ENCODE data around the gene ACADVL. TPM values are rescaled to one million over a fixed set of nuclear protein-coding genes. Genes with fewer than 3 reads are reported as not detected.

ACADVL gene
- total RNA-seq, 1 experiment from 2014 or later: 349 TPM

Other genes starting within 250 kb of the ACADVL start
- gene ALOX12, start 223.9 kb upstream of the ACADVL start, total RNA-seq (2014; rRNA removed; shearing (Covaris generic)): not detected in 2 replicates
- 220 and 249 TPM in 2 replicates for gene RNASEK, start 207.3 kb upstream of the ACADVL start, total RNA-seq (2014; rRNA removed; shearing (Covaris generic))
- gene BCL6B, start 196.9 kb upstream of the ACADVL start, total RNA-seq (2014; rRNA removed; shearing (Covaris generic)): 0.07 TPM in 1 of 2 replicates, not detected in the other
- gene SLC16A13, start 183.9 kb upstream of the ACADVL start, total RNA-seq (2014; rRNA removed; shearing (Covaris generic)): 0.74 and 1.9 TPM in 2 replicates
- gene SLC16A11, start 175.8 kb upstream of the ACADVL start, total RNA-seq (2014; rRNA removed; shearing (Covaris generic)): not detected in 2 replicates
- gene CLEC10A, start 139.7 kb upstream of the ACADVL start, total RNA-seq (2014; rRNA removed; shearing (Covaris generic)): not detected in 2 replicates
- not detected in 2 replicates for gene ASGR2, start 105.1 kb upstream of the ACADVL start, total RNA-seq (2014; rRNA removed; shearing (Covaris generic))
- 0.86 and 0.98 TPM in 2 replicates for gene ASGR1, start 40.6 kb upstream of the ACADVL start, total RNA-seq (2014; rRNA removed; shearing (Covaris generic))
- 7.2 and 7.3 TPM in 2 replicates for gene DLG4, start 102 bp upstream of the ACADVL start, total RNA-seq (2014; rRNA removed; shearing (Covaris generic))
- gene DVL2, start 14.6 kb downstream of the ACADVL start, total RNA-seq (2014; rRNA removed; shearing (Covaris generic)): 65.1 and 82.4 TPM in 2 replicates
- gene PHF23, start 19.5 kb downstream of the ACADVL start, total RNA-seq (2014; rRNA removed; shearing (Covaris generic)): 59.5 and 75.3 TPM in 2 replicates
- 144 and 238 TPM in 2 replicates for gene GABARAP, start 22.5 kb downstream of the ACADVL start, total RNA-seq (2014; rRNA removed; shearing (Covaris generic))
- 34.2 and 36.9 TPM in 2 replicates for gene CTDNEP1, start 31.8 kb downstream of the ACADVL start, total RNA-seq (2014; rRNA removed; shearing (Covaris generic))
- gene ELP5, start 32.3 kb downstream of the ACADVL start, total RNA-seq (2014; rRNA removed; shearing (Covaris generic)): 102 and 104 TPM in 2 replicates
- gene CLDN7, start 42.5 kb downstream of the ACADVL start, total RNA-seq (2014; rRNA removed; shearing (Covaris generic)): 1.2 TPM in 1 of 2 replicates, not detected in the other
- gene SLC2A4, start 61.8 kb downstream of the ACADVL start, total RNA-seq (2014; rRNA removed; shearing (Covaris generic)): not detected in 2 replicates
- 0.86 and 1.1 TPM in 2 replicates for gene YBX2, start 74.7 kb downstream of the ACADVL start, total RNA-seq (2014; rRNA removed; shearing (Covaris generic))
- gene EIF5A, start 87.7 kb downstream of the ACADVL start, total RNA-seq (2014; rRNA removed; shearing (Covaris generic)): 844 and 911 TPM in 2 replicates
- gene GPS2, start 95.4 kb downstream of the ACADVL start, total RNA-seq (2014; rRNA removed; shearing (Covaris generic)): 100 and 114 TPM in 2 replicates
- gene NEURL4, start 109.4 kb downstream of the ACADVL start, total RNA-seq (2014; rRNA removed; shearing (Covaris generic)): 9.8 and 12.2 TPM in 2 replicates
- 0.90 and 4.1 TPM in 2 replicates for gene ACAP1, start 116.6 kb downstream of the ACADVL start, total RNA-seq (2014; rRNA removed; shearing (Covaris generic))
- gene KCTD11, start 132.2 kb downstream of the ACADVL start, total RNA-seq (2014; rRNA removed; shearing (Covaris generic)): 13.9 and 19.5 TPM in 2 replicates
- gene TMEM95, start 135.2 kb downstream of the ACADVL start, total RNA-seq (2014; rRNA removed; shearing (Covaris generic)): not detected in 2 replicates
- 0.07 TPM in 1 of 2 replicates, not detected in the other for gene TNK1, start 161.2 kb downstream of the ACADVL start, total RNA-seq (2014; rRNA removed; shearing (Covaris generic))
- gene PLSCR3, start 174.6 kb downstream of the ACADVL start, total RNA-seq (2014; rRNA removed; shearing (Covaris generic)): 73.2 and 74.7 TPM in 2 replicates
- gene TMEM256, start 184.2 kb downstream of the ACADVL start, total RNA-seq (2014; rRNA removed; shearing (Covaris generic)): 71.7 and 80.4 TPM in 2 replicates
- 11.3 and 12.3 TPM in 2 replicates for gene NLGN2, start 187.9 kb downstream of the ACADVL start, total RNA-seq (2014; rRNA removed; shearing (Covaris generic))
- not detected in 2 replicates for gene SPEM1, start 200.4 kb downstream of the ACADVL start, total RNA-seq (2014; rRNA removed; shearing (Covaris generic))
- not detected in 2 replicates for gene SPEM2, start 205.7 kb downstream of the ACADVL start, total RNA-seq (2014; rRNA removed; shearing (Covaris generic))
- not detected in 2 replicates for gene SPEM3, start 208.9 kb downstream of the ACADVL start, total RNA-seq (2014; rRNA removed; shearing (Covaris generic))
- gene TMEM102, start 215.5 kb downstream of the ACADVL start, total RNA-seq (2014; rRNA removed; shearing (Covaris generic)): 2.5 and 7.4 TPM in 2 replicates
- 0.89 TPM in 1 of 2 replicates, not detected in the other for gene FGF11, start 219.6 kb downstream of the ACADVL start, total RNA-seq (2014; rRNA removed; shearing (Covaris generic))
- gene CHRNB1, start 225.1 kb downstream of the ACADVL start, total RNA-seq (2014; rRNA removed; shearing (Covaris generic)): 14.1 and 20.2 TPM in 2 replicates

Measured in A172 (cell line).